Upper lobe of left lung (tissue), 6 donors: ENCODE measurements around the gene KIAA0232. TPM values are rescaled to one million over a fixed set of nuclear protein-coding genes. Genes with fewer than 3 reads are reported as not detected.

Experiments used
- ATAC-seq, 2 donors: fragments of 200-7000 bp; cut with Tn5 transposase; one replicate each; pipeline ENCODE4 v1.9.1; 2022; ENCODE audit warnings: mild to moderate bottlenecking in 2 of 2, moderate library complexity in 2 of 2; ENCODE audit not compliant: low FRiP score in 2 of 2
- DNase-seq, 2 donors: peaks; one replicate each; pipeline ENCODE4 v3.0.0-alpha.2; 2019 to 2020
- H3K27ac ChIP-seq, 4 donors: fragments of 200-600 bp; sonication (generic); one replicate each; pipeline ENCODE4 v1.5.1; 2016 to 2019
- H3K27me3 ChIP-seq, 4 donors: fragments of 200-600 bp; sonication (generic); one replicate each; pipeline ENCODE4 v1.5.1; 2017 to 2019
- H3K36me3 ChIP-seq, 4 donors: fragments of 200-600 bp; sonication (generic); one replicate each; pipeline ENCODE4 v1.5.1; 2016 to 2019
- H3K4me1 ChIP-seq, 4 donors: fragments of 200-600 bp; sonication (generic); one replicate each; pipeline ENCODE4 v1.5.1; 2018 to 2019
- H3K4me3 ChIP-seq, 4 donors: fragments of 200-600 bp; sonication (generic); one replicate each; pipeline ENCODE4 v1.5.1; 2017 to 2019; ENCODE audit warnings: mild to moderate bottlenecking in 2 of 4, moderate library complexity in 1 of 4
- H3K9me3 ChIP-seq, 4 donors: fragments of 200-600 bp; sonication (generic); one replicate each; pipeline ENCODE4 v1.5.1; 2018 to 2019
- EP300 ChIP-seq, 4 donors: sonication (generic); formaldehyde crosslinking; IDR thresholded peaks; one replicate each; pipeline ENCODE4 v1.5.1; 2017; ENCODE audit warnings: antibody characterized with exemption in 4 of 4, control low read depth in 2 of 4
- POLR2A ChIP-seq, 4 donors: fragments of 450-650 bp; IDR thresholded peaks; one replicate each; pipeline ENCODE4 v1.5.1; 2016 to 2017; ENCODE audit warnings: antibody characterized with exemption in 4 of 4, mild to moderate bottlenecking in 2 of 4
- POLR2AphosphoS5 ChIP-seq, 2 donors: sonication (generic); formaldehyde crosslinking; IDR thresholded peaks; one replicate each; pipeline ENCODE4 v1.5.1; 2017; ENCODE audit warnings: antibody characterized with exemption in 2 of 2
- WGBS, 2 donors: methylation state at CpG; one replicate each; pipeline ENCODE4 v1.1.5; 2017 to 2018; 5-methylcytosine and 5-hydroxymethylcytosine counted together
- total RNA-seq, 6 donors: library from RNA; depleted of rRNA in 4 of 6; stranded (reverse); fragments of >200 nt in 4 of 6; gene quantifications; one replicate each; pipeline versions ENCODE4 v1.1.0 to v1.2.1, GENCODE V29; 2016 to 2021
- TF ChIP-seq, protein P1 (sequence below), 6 experiments: fragments of 450-650 bp in 4 of 6; fragments of 200-600 bp in 2 of 6; sonication (generic) in 2 of 6; IDR thresholded peaks; one replicate each; pipeline ENCODE4 v1.5.1; 2016 to 2019; ENCODE audit warnings: antibody characterized with exemption in 6 of 6
- donor health status: DM: no; HTN: no; CAD: no; lungs with moderate emphysema.
- donor health status: DM: no; HTN: yes; CAD: no; lungs with severe emphysema.

The KIAA0232 gene
- total RNA-seq, 6 donors from 2014 or later, result 22.6 to 45.0 (median 24.4) TPM

DNA sequence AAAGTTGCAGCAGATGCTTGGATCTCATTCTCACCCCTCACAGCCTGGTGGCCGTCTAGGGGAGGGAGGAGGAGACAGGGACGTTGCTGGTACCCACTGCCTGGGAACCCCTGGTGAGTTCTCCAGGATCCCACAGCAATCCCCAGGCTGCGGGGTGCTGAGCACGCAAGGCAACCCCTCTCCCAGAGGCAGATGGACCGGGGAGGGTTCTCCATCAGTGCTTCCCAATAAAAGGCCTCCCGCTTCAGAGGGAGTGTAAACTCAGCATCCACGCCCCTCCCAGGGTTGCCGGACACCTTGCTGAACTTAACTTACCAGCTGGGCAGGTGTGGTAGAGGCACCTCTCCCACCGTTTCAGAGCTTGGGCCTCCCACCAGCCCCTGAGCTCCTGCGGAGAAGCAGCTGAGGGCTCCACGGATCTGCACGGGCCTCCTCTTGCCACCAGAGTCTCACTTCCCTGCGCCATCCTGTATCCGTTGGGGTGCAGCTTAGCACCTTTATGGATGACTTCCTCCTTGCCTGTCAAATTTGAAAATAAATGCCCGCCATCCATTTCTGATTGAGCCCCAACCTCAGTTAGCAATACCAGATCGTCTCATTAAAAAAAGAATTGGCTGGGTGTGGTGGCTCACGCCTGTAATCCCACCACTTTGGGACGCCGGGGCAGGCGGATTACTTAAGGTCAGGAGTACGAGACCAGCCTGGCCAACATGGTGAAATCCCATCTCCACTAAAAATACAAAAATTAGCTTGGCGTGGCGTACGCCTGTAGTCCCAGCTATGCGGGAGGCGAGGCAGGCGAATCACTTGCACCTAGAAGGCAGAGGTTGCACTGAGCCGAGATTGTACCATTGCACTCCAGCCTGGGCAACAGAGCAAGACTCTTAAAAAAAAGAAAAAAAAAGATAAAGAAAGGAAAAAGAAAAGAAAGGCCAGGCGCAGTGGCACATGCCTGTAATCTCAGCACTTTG lies 112.3 kb downstream of the KIAA0232 start:
- 90 to 93% methylated on average over 29 of the region's 29 CpGs for WGBS, 2 donors
- TF ChIP-seq POLR2A (IDR thresholded peaks at IDR 0.05), result no peak
- no peak for TF ChIP-seq EP300 (IDR thresholded peaks at IDR 0.05)
- TF ChIP-seq POLR2AphosphoS5 (IDR thresholded peaks at IDR 0.05), result no peak
- TF ChIP-seq, protein P1, sequence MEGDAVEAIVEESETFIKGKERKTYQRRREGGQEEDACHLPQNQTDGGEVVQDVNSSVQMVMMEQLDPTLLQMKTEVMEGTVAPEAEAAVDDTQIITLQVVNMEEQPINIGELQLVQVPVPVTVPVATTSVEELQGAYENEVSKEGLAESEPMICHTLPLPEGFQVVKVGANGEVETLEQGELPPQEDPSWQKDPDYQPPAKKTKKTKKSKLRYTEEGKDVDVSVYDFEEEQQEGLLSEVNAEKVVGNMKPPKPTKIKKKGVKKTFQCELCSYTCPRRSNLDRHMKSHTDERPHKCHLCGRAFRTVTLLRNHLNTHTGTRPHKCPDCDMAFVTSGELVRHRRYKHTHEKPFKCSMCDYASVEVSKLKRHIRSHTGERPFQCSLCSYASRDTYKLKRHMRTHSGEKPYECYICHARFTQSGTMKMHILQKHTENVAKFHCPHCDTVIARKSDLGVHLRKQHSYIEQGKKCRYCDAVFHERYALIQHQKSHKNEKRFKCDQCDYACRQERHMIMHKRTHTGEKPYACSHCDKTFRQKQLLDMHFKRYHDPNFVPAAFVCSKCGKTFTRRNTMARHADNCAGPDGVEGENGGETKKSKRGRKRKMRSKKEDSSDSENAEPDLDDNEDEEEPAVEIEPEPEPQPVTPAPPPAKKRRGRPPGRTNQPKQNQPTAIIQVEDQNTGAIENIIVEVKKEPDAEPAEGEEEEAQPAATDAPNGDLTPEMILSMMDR (IDR thresholded peaks at IDR 0.05), result no peak
- ATAC-seq (no peak), DNase-seq (no peak)
- Histone ChIP-seq H3K9me3 (peaks cover 0 to 4% (median 0%) of the 10 kb centered on the region in 4 donors), H3K4me3 (no peak overlapping the region), H3K4me1 (peaks cover 16 to 19% (median 18%) of the 10 kb centered on the region in 4 donors), H3K27me3 (no peaks in the 10 kb centered on the region), H3K36me3 (no peaks in the 10 kb centered on the region), H3K27ac (no peak overlapping the region)

DNA sequence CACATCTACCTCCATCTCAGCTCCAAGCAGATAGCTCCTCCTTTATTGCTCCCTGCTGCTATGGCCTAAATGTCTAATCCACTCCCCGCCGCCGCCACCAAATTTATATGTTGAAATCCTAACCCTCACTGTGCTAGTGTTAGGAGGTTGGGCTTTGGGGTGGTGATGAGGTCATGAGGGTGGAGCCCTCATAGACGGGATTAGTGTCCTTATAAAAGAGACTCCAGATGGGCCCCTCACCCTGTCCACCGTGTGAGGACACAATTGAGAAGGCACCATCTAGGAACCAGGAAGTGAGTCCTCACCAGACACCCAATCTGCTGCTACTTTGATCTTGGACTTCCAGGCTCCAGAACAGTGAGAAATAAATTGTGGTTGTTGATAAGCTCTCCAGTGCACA lies 113.5 kb downstream of the KIAA0232 start:
- no peak for ATAC-seq
- Histone ChIP-seq H3K36me3 (no peaks in the 10 kb centered on the region), H3K4me1 (peaks cover 16 to 19% (median 18%) of the 10 kb centered on the region in 4 donors), H3K27me3 (no peaks in the 10 kb centered on the region), H3K9me3 (no peaks in the 10 kb centered on the region), H3K4me3 (no peak overlapping the region), H3K27ac (no peak overlapping the region)
- DNase-seq, result no peak
- TF ChIP-seq EP300 (IDR thresholded peaks at IDR 0.05) (no peak), POLR2A (IDR thresholded peaks at IDR 0.05) (no peak), POLR2AphosphoS5 (IDR thresholded peaks at IDR 0.05) (no peak)
- TF ChIP-seq, protein P1 (IDR thresholded peaks at IDR 0.05), result no peak
- WGBS, 2 donors, result 69 to 90% methylated on average over 5 of the region's 5 CpGs

DNA sequence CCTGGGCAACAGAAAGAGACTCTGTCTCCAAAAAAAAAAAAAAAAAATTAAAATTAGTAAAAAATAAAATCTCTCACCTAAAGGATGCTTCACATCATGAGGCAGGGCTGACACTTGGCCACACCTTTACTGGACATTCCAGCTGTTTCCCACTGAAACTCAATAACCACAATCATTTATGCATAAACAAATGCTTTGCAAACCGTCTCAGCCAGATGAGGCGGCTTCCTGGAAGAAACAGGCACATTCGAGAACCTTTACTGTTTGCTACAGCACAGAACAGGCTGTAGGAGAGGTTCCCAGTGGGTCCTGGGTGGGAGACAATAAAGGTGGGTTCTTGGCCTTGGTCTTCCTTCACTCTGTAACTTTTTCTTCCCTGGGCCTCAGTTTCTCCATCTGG lies 116.2 kb downstream of the KIAA0232 start:
- Histone ChIP-seq H3K27ac (peak overlapping the region in 1 of 4 donors; percentile 23), H3K36me3 (no peaks in the 10 kb centered on the region), H3K9me3 (no peaks in the 10 kb centered on the region), H3K27me3 (no peaks in the 10 kb centered on the region), H3K4me1 (no peaks in the 10 kb centered on the region), H3K4me3 (no peak overlapping the region)
- 71 to 82% methylated on average over 3 of the region's 3 CpGs for whole genome bisulfite sequencing, 2 donors
- DNase-seq, result no peak
- TF ChIP-seq EP300 (IDR thresholded peaks at IDR 0.05), result no peak
- TF ChIP-seq, protein P1 (IDR thresholded peaks at IDR 0.05), result no peak
- no peak for TF ChIP-seq POLR2AphosphoS5 (IDR thresholded peaks at IDR 0.05)
- no peak for TF ChIP-seq POLR2A (IDR thresholded peaks at IDR 0.05)
- ATAC-seq, result no peak

DNA sequence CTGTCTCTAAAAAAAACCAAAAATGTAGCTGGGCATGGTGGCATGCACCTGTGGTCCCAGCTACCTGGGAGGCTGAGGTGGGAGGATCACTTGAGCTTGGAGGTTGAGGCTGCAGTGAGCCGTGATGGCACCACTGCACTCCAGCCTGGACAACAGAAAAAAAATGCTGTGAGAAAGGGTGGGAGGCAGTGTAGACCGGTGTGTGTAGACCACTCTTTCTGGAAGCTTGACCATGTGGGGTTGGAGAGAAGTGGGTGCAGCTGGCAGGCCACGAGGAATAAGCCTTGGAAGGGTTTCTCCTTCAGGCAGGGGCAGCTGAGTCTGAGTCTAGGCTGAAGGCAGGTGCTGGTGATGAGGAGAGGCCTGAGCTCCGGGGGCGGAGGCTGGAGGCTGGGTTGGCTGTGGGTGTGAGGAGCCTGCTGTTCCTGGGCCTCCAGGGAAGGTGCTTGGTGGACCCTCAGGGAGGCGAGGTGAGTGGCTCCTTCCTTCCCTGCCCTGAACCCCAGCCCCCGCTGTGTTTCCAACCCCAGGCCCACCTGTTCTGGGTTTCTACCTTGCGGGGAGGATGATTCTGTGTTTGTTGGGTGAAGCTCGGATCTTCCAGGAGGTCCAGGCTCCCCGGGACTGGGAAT lies 117.8 kb downstream of the KIAA0232 start:
- H3K27ac ChIP-seq, result peak overlapping the region in 1 of 4 donors; percentile 30
- no peaks in the 10 kb centered on the region for H3K4me1 ChIP-seq
- no peak for TF ChIP-seq POLR2AphosphoS5 (IDR thresholded peaks at IDR 0.05)

DNA sequence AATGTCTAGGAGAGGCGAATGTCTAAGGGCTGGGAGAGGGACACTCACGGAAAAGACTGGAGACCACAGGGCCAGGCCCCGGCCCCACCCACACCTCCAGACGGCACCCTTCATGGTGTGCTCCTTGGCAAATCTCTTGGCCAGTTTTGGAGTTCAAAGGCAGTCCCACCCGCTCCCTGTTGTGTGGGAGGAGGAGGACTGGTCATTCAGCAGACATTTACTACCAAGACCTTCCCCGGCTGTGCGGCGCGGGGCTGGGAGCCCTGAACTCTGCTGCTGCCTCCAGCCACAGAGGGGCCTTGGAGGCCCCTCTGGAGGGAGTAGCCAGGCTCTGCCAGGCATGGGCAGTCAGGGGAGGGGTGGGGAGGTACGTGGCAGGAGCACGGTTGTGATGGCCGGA lies 118.4 kb downstream of the KIAA0232 start:
- H3K4me3 ChIP-seq, result no peak overlapping the region
- no peaks in the 10 kb centered on the region for H3K4me1 ChIP-seq
- no peak overlapping the region for H3K27ac ChIP-seq
- peak; percentile 12 to 47 for ATAC-seq
- no peaks in the 10 kb centered on the region for H3K36me3 ChIP-seq
- no peaks in the 10 kb centered on the region for H3K9me3 ChIP-seq
- 94 to 95% methylated on average over 4 to 12 of the region's 12 CpGs for WGBS, 2 donors
- H3K27me3 ChIP-seq, result no peaks in the 10 kb centered on the region
- peak in 1 of 2 donors; percentile 75 for DNase-seq
- no peak for TF ChIP-seq EP300 (IDR thresholded peaks at IDR 0.05)
- no peak for TF ChIP-seq POLR2AphosphoS5 (IDR thresholded peaks at IDR 0.05)
- TF ChIP-seq, protein P1 (IDR thresholded peaks at IDR 0.05), result no peak
- no peak for TF ChIP-seq POLR2A (IDR thresholded peaks at IDR 0.05)

More for the DNA sequence above, 117.8 kb downstream of the KIAA0232 start:
- Histone ChIP-seq H3K27me3 (no peaks in the 10 kb centered on the region), H3K9me3 (no peaks in the 10 kb centered on the region), H3K36me3 (no peaks in the 10 kb centered on the region), H3K4me3 (no peak overlapping the region)
- DNase-seq (no peak), ATAC-seq (no peak)
- WGBS, 2 donors, result 90 to 93% methylated on average over 5 to 10 of the region's 10 CpGs
